GM18870 (cell line): ENCODE measurements around the gene PLXNA4.

Experiments
- ATAC-seq: cut with Tn5 transposase; IDR thresholded peaks from one replicate; pipeline ENCODE4 v1.9.1; 2021; ENCODE audit warnings: moderate library complexity; ENCODE audit not compliant: unreplicated experiment

Gene PLXNA4

DNA sequence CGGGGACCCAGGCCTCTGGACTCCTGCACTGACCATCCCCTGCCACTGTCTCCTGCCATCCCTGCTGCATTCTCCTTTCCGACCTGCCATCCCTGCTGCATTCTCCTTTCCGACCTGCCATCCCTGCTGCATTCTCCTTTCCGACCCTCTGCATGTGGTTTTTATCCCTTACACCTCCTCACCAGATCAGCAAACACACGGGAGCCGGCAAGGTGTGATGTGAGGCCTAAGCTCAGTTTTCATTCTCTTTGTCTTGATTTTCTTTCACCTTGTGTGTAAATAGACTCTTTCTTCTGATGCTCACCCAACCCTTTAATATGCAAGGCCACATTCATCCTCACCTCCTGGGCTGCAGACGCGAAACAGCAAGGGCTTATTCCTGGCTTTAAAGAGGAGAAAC is 11.4 kb downstream of the PLXNA4 start:
- ATAC-seq = no peak

DNA sequence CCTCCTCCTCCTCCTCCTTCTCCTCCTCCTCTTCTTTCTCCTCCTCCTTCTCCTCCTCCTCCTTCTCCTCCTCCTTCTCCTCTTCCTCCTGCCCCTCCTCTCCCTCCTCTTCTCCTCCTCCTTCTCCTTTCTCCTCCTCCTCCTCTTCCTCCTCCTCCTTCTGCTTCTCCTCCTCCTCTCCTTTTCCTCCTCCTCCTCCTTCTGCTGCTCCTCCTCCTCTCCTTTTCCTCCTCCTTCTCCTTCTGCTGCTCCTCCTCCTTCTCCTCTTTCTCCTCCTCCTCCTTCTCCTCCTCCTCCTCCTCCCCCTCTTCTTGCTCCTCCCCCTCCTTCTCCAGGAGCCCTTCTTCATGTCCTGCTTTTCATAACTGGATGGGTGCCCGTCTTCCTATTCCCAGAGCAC is 12.2 kb downstream of the PLXNA4 start:
- no peak for ATAC-seq

DNA sequence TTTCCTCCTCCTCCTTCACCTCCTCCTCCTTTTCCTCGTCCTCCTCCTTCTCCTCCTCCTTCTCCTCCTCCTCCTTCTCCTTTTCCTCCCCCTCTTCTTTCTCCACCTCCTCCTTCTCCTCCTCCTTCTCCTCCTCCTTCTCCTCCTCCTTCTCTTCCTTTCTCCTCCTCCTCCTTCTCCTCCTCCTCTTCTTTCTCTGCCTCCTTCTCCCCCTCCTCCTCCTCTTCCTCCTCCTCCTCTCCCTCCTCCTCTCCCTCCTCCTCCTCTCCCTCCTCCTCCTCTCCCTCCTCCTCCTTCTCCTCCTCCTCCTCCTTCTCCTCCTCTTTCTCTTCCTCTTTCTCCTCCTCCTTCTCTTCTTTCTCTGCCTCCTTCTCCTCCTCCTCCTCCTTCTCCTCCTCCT is 13.6 kb downstream of the PLXNA4 start:
- no peak for ATAC-seq

DNA sequence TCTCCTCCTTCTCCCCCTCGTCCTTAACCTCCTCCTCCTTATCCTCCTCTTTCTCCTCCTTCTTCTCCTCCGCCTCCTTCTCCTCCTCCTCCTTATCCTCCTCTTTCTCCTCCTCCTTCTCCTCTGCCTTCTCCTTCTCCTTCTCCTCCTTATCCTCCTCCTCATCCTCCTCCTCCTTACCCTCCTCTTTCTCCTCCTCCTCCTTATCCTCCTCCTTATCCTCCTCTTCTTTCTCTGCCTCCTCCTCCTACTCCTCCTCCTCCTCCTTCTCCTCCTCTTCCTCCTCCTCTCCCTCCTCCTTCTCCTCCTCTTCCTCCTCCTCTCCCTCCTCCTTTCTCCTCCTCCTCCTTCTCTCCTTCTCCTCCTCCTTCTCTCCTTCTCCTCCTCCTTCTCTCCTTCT is 14.5 kb downstream of the PLXNA4 start:
- ATAC-seq = no peak

DNA sequence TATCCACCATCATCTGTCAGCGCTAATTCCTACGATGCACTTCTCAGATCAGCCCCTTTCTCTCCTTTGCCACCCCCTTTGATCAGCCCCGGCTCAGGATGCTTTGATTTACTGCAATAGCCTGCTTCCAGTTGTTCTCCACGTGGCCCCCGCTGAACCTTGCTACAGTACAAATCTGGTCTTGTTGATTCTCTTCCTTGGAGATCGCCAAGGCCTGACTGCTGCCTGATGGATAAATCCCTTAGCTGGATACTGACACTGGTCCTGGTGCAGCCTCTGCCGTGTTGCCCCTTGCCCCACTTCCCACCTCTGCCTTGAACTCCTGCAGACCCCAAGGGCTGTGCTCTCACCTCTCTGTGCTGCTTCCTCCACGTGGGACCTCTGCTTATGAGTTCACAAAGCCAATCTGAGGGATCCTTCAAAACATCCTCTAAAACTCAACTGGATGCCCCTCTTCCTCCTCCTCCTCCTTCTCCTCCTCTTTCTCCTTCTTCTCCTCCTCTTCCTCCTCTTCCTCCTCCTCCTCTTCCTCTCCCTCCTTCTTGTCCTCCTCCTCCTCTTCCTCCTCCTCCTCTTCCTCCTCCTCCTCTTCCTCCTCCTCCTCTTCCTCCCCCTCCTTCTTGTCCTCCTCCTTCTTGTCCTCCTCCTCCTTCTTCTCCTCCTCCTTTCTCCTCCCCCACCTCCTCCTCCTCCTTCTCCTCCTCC is 15.3 kb downstream of the PLXNA4 start:
- no peak for ATAC-seq

DNA sequence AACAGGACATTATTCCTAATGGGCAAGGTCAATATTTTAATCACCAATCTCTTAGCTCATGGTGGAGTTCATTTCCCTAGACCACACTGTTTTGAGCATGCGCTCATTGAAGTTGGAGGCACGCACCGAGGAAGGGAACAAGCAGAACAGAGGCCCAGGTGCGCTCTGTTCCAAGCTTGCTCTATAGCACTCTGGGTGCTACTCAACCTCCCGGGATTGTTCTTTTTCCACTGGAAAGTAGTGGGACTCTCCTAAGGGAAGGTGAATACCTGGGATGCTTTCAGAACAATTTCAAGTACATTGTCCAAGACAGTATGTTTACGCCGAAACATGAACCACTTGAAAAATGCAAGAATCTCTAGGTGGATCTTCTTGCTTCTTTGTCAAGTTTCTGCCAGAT is 16.2 kb downstream of the PLXNA4 start:
- no peak for ATAC-seq

DNA sequence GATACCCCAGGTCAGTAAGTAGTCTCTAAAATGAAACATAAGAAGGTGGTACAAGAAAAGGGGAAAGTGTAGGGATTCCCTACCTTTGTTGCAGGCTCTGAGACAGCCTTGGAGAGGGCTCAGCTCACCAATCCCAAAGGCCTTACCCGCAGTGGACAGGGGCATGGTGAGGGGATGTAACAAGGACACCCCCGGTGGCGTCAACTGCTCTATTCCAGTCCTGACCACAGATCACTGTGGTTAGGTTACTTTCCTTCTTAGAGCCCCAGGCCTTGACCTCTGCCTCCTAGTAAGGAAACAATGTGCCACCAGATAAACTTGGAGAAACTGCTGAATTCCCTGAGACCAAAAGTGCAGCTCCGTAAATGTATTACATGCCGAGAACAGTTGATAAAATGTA is 17.5 kb downstream of the PLXNA4 start:
- no peak for ATAC-seq

DNA sequence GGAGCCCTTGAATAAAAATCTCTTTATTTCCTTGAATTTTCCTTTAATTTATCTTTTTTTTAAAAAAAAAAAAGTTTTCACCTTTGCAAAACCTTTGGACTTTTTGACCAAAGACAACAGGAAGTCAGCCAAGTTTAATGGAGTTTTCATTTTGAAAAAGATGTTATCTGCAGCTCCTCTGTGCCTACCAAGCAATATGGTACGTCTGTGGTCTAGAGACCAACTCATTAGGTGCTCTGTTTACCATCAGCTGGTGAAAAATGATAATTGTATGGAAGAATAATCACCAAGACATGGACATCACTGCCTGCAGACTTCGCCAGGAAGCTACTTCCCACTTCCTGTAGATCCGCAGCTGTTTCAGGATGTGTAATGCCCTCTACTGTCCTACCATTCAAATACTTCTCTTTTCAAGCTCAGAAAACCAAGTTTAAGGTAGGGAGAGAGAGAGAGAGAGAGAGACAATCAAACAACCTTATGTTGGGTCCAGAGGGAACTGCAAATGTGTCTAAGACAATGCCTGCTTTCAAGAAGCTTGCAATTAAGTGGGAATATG is 18.7 kb downstream of the PLXNA4 start:
- ATAC-seq = no peak

DNA sequence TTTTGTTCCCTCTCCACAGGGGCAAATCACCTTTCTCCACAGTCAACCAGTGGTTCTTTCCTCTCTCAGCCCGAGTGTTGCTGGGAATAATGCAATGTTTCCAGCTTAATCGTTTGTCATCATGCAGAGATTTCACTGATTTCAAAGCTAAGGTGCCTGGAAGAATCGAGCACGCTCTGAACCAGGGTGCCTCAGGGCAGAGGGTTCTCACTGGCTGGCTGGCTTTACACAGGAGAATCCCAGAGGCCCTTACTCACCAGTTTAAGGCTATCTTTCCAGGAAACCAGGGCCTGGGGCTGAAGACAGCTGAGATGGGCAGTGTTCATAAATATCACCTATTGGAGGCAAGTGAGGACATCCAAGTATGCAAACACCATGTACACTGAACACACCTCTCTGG is 21.8 kb downstream of the PLXNA4 start:
- no peak for ATAC-seq

DNA sequence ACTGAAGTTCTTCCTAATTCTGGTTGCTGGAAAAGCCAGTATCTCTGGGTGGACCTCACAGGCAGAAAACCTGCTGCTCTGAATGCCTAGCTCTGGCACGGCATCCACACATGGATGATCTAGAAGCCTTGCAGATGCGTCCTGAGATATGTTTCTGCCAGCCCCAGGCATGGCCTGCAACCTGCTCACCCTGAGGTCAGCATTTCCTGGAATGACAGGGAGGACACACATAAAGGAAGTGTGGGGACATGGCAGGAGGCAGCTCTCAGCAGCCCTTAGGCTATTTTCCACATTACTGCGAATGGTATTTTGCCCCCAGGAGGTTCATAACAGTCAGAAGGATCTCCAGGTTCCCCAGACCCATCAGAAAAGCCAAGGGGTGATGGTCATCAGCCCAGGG is 23.2 kb downstream of the PLXNA4 start:
- ATAC-seq = no peak

DNA sequence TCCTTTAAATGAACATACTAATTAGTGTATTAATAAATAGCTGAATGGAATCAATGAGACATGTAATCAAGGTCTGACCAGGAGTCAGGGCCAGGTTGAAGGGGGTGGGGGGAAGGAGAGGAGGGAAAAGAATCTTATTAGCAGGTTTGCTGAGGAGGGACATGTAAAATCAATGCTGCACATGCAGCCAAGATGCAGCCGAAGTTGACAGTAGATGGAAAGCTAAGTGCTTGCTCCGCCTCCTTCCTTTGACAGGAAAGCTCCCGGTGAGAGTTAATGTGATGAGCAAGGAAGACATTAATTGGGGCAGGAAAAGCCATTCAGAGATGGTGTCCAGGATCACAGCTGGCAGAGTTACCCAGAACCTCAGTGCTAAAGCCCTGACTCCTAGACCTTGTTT is 24.4 kb downstream of the PLXNA4 start:
- ATAC-seq = no peak

DNA sequence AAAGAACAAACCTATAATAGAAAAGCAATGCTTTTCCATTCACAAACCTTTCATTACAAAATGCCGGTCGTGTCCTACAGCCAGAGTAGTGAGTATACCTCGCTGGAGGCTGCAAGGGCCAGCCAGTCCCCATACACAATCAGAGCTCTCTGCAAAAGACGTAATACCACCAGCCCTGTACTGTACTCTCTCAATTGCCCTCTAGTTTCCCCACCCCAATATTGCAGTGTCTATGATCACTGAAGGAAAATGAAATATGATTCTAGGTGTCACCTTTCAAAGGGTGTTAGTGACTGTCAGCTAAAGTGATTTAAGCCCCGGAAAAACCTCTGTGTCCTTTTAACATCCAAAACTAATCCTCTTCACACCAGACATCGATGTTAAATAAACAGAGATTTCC is 24.8 kb downstream of the PLXNA4 start:
- no peak for ATAC-seq

DNA sequence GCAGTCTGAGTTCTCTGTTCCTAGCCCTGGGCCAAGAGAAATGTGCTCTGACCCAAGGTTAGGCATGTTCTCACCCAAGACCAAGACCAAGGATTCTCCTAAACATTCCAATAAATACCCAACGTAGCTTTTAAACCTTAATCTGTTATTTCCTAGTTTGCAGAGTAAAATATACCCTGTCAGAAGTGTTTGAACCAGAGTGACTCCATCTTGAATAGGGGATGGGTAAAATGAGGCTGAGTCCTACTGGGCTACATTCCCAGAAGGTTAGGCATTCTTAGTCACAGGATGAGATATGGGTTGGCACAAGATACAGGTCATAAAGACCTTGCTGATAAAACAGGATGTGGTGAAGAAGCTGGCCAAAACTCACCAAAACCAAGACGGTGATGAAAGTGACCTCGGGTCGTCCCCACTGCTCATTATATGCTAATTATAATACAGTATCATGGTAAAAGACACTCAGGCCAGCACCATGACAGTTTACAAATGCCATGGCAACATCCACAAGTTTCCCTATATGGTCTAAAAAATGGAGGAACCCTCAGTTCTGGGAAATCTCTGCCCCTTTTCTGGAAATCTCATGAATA is 27.7 kb downstream of the PLXNA4 start:
- ATAC-seq = no peak

DNA sequence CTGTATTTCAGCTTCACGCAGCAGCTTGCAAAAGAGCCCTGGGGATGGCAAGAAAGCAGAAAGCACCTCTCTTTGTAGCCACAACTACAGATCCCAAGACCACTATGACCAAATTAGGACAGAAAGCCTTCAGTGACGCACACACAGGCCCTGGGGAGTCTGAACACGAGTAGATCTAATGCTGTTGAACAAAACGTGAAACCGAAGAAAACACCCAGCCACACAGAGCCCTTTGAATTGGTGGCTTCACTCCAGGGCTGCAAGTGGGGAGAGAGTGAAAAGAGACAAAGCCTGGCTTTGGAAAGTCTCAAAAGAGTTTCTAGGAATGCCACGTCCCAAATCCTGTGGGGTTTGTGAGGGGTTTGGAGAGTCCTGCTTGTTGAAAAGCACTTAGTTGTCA is 28.4 kb downstream of the PLXNA4 start:
- no peak for ATAC-seq

DNA sequence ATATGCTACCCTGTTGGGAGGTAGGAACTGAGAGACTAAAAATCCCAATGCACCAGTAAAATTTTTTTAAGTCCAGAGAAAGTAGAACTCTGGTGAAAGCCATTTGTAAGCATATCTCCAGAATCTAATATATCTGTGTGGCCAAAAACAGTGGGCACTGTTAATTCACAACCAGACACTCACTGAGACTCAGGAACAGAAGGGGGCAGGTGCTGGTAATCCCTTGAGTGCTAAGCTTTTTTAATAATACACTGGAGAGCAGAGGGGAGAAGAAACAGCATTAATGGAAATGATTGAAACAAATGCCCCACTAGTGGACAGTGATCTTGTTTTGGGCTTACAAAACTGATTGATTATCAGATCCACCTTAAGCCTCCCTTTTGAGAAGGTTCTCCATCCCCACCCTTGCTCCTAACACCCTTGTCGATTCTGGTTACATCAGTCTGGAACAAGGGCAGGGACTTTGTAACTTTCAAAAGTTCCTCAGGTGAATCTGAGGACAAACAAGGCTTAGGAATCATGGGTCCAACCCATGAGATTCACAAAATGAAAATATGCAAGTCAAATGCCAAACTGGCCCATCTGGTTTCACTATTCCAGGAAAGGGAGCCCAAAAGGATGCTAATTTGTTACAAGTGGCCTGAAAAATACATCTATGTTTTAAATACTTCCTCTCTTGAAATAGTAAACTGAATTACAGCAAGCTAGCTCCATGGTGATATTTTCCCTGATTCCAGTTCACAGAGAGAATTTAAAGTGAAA is 29.7 kb downstream of the PLXNA4 start:
- no peak for ATAC-seq

DNA sequence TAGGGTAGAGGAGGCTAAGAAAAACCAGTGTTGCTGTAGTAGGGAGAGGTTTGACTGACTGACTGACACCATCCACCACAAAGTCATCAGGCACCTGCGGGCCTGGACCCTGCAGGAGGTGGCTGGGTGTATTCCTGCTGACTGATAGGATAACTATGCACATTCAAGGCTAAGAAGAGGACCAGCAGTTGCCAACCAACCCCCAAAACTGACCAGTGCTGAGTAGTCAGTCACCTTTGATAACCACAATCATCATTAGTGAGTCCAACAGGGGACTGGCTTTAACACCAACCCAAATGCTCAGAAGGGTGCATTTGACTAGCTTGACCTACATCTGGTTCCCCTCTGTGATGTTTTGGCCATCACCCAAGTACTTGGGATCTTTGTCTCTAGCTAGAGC is 30.5 kb downstream of the PLXNA4 start:
- no peak for ATAC-seq

DNA sequence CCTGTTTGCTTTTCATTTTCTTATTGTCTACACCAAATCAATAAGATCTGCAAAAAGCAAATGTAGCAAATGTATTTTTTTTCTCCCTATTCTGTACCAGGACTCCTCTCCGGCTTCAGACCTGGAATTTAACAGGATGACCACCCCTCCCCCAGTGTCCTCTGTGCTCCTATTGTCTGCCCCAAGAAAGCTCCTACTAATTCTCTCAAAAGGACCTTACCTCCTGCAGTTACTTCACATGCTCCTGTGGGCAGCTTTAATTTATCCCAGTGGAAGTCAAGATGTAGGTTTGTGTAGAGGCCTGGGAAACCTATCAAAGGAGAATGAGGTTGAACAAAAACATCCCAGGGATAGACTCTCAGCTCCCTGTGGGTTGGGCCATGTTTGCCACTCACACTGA is 31.3 kb downstream of the PLXNA4 start:
- ATAC-seq = no peak

DNA sequence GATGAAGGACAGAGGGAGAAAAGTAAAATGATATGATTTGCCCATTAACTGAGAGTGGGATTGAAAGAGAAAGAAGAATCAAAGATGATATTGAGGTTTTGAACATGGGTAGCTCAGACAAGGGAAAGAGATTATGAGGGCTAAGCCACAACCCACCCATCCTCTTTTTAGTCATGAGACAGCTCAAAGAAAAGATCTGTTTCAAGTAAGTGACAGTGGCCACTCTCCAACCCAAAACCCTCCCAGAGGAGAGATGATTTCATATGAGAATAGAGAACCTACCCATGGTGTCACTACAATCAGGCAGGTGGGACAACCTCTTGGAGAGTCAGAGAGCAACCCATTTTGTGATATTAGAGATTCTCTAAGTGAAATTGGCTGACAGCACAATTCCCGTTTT is 32.2 kb downstream of the PLXNA4 start:
- no peak for ATAC-seq

DNA sequence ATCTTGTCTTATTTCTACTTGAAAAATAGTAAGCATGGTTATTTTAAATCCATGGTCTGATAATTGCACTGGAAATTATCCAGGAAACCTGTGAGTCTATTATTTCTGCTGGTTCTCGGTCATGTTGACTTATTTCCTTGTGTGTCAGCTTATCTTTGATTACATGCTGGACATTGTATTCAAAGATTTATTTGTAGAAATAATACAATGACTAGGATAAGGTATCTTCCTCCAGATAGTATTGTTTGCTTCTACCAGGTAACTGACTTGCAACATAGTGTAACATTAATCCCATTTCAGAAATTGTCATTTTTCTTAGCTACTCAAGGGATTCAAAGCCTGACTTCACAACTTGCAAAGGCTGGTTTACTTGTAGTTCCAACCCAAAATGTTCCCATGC is 33.4 kb downstream of the PLXNA4 start:
- no peak for ATAC-seq

DNA sequence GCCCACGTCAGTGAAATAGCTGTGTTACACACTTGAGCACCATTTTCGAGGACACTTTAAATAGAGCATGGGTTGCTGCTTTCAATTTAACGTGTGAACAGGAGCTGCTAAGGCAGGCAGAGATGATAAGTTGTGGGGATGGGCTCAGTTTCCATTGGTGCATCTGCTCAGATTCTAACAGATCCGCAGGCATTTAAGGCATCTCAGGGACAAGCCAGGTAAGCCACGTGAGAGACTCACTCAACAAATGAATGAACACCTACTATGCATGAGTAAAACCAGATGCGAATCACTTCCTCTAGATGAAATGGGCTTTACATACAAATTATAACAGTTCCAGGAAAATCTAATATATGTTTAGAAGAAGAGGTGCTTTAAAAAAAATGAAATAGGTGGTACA is 34.6 kb downstream of the PLXNA4 start:
- ATAC-seq = no peak

DNA sequence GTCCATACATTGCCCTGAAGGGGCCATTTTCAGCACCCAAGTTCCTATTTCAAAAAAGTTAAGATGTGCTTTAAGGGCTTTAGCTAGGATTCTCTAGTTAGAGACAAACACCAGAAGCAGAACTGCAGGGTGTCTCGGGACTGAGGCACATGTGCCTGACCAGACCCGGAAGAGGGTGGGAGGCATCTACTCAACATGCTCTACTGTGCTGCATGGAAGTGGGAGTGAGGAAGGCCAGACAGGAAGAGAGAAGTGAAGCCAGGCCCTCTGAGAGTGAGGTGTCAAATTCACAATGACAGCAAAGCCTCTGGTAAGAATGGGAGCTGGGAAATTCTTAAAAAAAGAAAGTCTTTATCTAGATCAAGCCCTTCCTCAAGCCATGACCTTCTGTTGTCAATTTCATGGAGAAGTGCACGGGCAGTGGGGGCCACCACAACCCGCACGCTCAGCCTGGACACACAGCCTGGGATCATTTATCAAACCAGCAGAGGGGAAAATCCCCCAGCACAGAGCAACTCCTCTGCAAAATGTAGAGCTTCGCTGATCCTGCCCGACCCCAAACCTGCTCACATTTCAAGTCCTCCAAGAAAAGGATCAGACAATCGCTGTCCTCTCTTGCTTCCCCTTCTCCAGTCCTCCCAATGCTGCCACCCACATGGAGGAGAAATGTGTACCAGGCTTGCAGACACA is 38.7 kb downstream of the PLXNA4 start:
- no peak for ATAC-seq
